Astrocyte (in vitro differentiated cells and primary cell): Measurements from ENCODE around the gene MAPK9. TPM values are rescaled to one million over a fixed set of nuclear protein-coding genes. Genes with fewer than 3 reads are reported as not detected.
"Not testable (repeated sequence)": the region's sequence is repeated elsewhere in the genome, so short reads cannot be mapped to it uniquely, and the experiment has no call there.

Experiments
- DNase-seq: peaks from one replicate; pipeline ENCODE4 v3.0.0-alpha.2; 2010; ENCODE audit warnings: low read depth
- FAIRE-seq: peaks from 2 replicates; lab custom pipeline; 2011; peaks lifted over from hg19 to GRCh38; lab: Jason Lieb, UNC
- H2AFZ ChIP-seq: 2 replicates; pipeline ENCODE4 v1.6.0; 2012; ENCODE audit warnings: low read depth, low read length, inconsistent platforms
- H3K27ac ChIP-seq: 2 replicates; pipeline ENCODE4 v1.5.1; 2011; ENCODE audit warnings: low read depth, low read length, inconsistent platforms
- H3K27me3 ChIP-seq: 2 replicates; pipeline ENCODE4 v1.6.0; 2011; ENCODE audit warnings: low read length, inconsistent platforms; ENCODE audit not compliant: insufficient read depth
- H3K36me3 ChIP-seq: 2 replicates; pipeline ENCODE4 v1.5.1; 2011; ENCODE audit warnings: low read length, inconsistent platforms; ENCODE audit not compliant: insufficient read depth
- H3K4me1 ChIP-seq: 2 replicates; pipeline ENCODE4 v1.5.1; 2011; ENCODE audit warnings: low read length, inconsistent platforms; ENCODE audit not compliant: insufficient read depth
- H3K4me2 ChIP-seq: 2 replicates; pipeline ENCODE4 v1.6.0; 2012; ENCODE audit warnings: low read length, inconsistent platforms
- H3K4me3 ChIP-seq: 2 replicates; pipeline ENCODE4 v1.5.1; 2011; ENCODE audit warnings: low read depth, mild to moderate bottlenecking, low read length, inconsistent platforms; ENCODE audit not compliant: insufficient read depth
- H3K79me2 ChIP-seq: 2 replicates; pipeline ENCODE4 v1.6.0; 2012; ENCODE audit warnings: mild to moderate bottlenecking, low read length, inconsistent platforms; ENCODE audit not compliant: insufficient read depth
- H3K9ac ChIP-seq: 2 replicates; pipeline ENCODE4 v1.6.0; 2012; ENCODE audit warnings: mild to moderate bottlenecking, low read length, inconsistent platforms
- H3K9me3 ChIP-seq: 2 replicates; pipeline ENCODE4 v1.5.1; 2012; ENCODE audit warnings: low read depth, mild to moderate bottlenecking, low read length, inconsistent platforms; ENCODE audit not compliant: insufficient read depth
- H4K20me1 ChIP-seq: 2 replicates; pipeline ENCODE4 v1.6.0; 2012; ENCODE audit warnings: low read length, inconsistent platforms; ENCODE audit not compliant: insufficient read depth
- H3K27ac Mint-ChIP-seq: one replicate; pipeline ENCODE4 v1.8.0; 2021; ENCODE audit warnings: mild to moderate bottlenecking, mixed read lengths; ENCODE audit not compliant: unreplicated experiment
- H3K27me3 Mint-ChIP-seq: one replicate; pipeline ENCODE4 v1.8.0; 2021; ENCODE audit warnings: low read depth, mixed read lengths; ENCODE audit not compliant: unreplicated experiment
- H3K36me3 Mint-ChIP-seq: one replicate; pipeline ENCODE4 v1.8.0; 2021; ENCODE audit warnings: low read depth, mixed read lengths; ENCODE audit not compliant: unreplicated experiment
- H3K4me1 Mint-ChIP-seq: one replicate; pipeline ENCODE4 v1.8.0; 2021; ENCODE audit warnings: low read depth, mixed read lengths; ENCODE audit not compliant: unreplicated experiment
- H3K4me3 Mint-ChIP-seq: one replicate; pipeline ENCODE4 v1.8.0; 2021; ENCODE audit warnings: mild to moderate bottlenecking, moderate library complexity, mixed read lengths; ENCODE audit not compliant: unreplicated experiment
- H3K9me3 Mint-ChIP-seq: one replicate; pipeline ENCODE4 v1.8.0; 2021; ENCODE audit warnings: mild to moderate bottlenecking, mixed read lengths; ENCODE audit not compliant: unreplicated experiment
- CTCF ChIP-seq: IDR thresholded peaks from 2 replicates; pipeline ENCODE4 v1.5.1; 2011; ENCODE audit warnings: low read depth, mild to moderate bottlenecking, inconsistent platforms, low read length, moderate library complexity; ENCODE audit not compliant: insufficient read depth
- EZH2 ChIP-seq: IDR thresholded peaks from 2 replicates; pipeline ENCODE4 v1.6.1; 2012; ENCODE audit warnings: mild to moderate bottlenecking, low read length, inconsistent platforms; ENCODE audit not compliant: insufficient read depth
- total RNA-seq: library from RNA; stranded (reverse); gene quantifications from 2 replicates; pipeline ENCODE4 v1.2.1, GENCODE V29; 2021

The MAPK9 gene
- total RNA-seq, 1 donor from 2014 or later: 34.0 TPM

- Histone ChIP-seq H3K4me2 (no peak overlapping the region), H3K27ac (no peak overlapping the region), H3K36me3 (no peaks in the 10 kb centered on the region), H3K79me2 (no peaks in the 10 kb centered on the region), H2AFZ (no peak overlapping the region), H3K9ac (no peak overlapping the region), H3K27me3 (peaks cover 9% of the 10 kb centered on the region), H4K20me1 (no peaks in the 10 kb centered on the region), H3K4me1 (no peaks in the 10 kb centered on the region), H3K4me3 (no peak overlapping the region), H3K9me3 (peaks cover 18% of the 10 kb centered on the region)
- Mint-ChIP-seq H3K4me1 (no peaks in the 10 kb centered on the region), H3K36me3 (no peaks in the 10 kb centered on the region), H3K27ac (no peak overlapping the region), H3K9me3 (peaks cover 4% of the 10 kb centered on the region), H3K27me3 (peaks cover 42% of the 10 kb centered on the region), H3K4me3 (peak overlapping the region; percentile 20)
- no peak for FAIRE-seq
- DNase-seq: no peak
- no peak for TF ChIP-seq EZH2
These were observed 79.3 kb downstream of the MAPK9 start for GRCh38 chr5:180212363-180213255.

- Histone ChIP-seq H3K79me2 (no peaks in the 10 kb centered on the region), H3K9me3 (peaks cover 17% of the 10 kb centered on the region), H3K36me3 (no peaks in the 10 kb centered on the region), H3K4me3 (no peak overlapping the region), H3K4me2 (no peak overlapping the region), H3K4me1 (no peaks in the 10 kb centered on the region), H3K27ac (no peak overlapping the region), H4K20me1 (no peaks in the 10 kb centered on the region), H2AFZ (no peak overlapping the region), H3K9ac (no peak overlapping the region), H3K27me3 (peaks cover 12% of the 10 kb centered on the region)
- Mint-ChIP-seq H3K36me3 (no peaks in the 10 kb centered on the region), H3K27me3 (peaks cover 45% of the 10 kb centered on the region), H3K4me3 (no peak overlapping the region), H3K4me1 (no peaks in the 10 kb centered on the region), H3K9me3 (peaks cover 4% of the 10 kb centered on the region), H3K27ac (no peak overlapping the region)
- TF ChIP-seq CTCF (no peak), EZH2 (no peak)
- FAIRE-seq (no peak), DNase-seq (no peak)
These were observed 80.2 kb downstream of the MAPK9 start for GRCh38 chr5:180211761-180212035.

- FAIRE-seq (no peak), DNase-seq (no peak)
- Mint-ChIP-seq H3K9me3 (peaks cover 5% of the 10 kb centered on the region), H3K27ac (no peak overlapping the region), H3K36me3 (no peaks in the 10 kb centered on the region), H3K4me1 (no peaks in the 10 kb centered on the region), H3K27me3 (peaks cover 45% of the 10 kb centered on the region), H3K4me3 (no peak overlapping the region)
- peaks cover 14% of the 10 kb centered on the region for H3K27me3 ChIP-seq
- no peak overlapping the region for H2AFZ ChIP-seq
- peaks cover 12% of the 10 kb centered on the region for H3K9me3 ChIP-seq
- no peaks in the 10 kb centered on the region for H3K36me3 ChIP-seq
- no peak overlapping the region for H3K4me2 ChIP-seq
- TF ChIP-seq EZH2 (no peak), CTCF (no peak)
- H4K20me1 ChIP-seq: no peaks in the 10 kb centered on the region
- no peak overlapping the region for H3K9ac ChIP-seq
- no peak overlapping the region for H3K4me3 ChIP-seq
- H3K4me1 ChIP-seq: no peaks in the 10 kb centered on the region
- no peaks in the 10 kb centered on the region for H3K79me2 ChIP-seq
- no peak overlapping the region for H3K27ac ChIP-seq
These were observed 80.7 kb downstream of the MAPK9 start for GRCh38 chr5:180210961-180211760.

- not testable (repeated sequence) for H3K27ac Mint-ChIP-seq, H3K4me2 ChIP-seq, H3K79me2 ChIP-seq, H3K4me1 Mint-ChIP-seq, H2AFZ ChIP-seq, H3K9me3 Mint-ChIP-seq, FAIRE-seq, H3K9me3 ChIP-seq, H3K27ac ChIP-seq, H4K20me1 ChIP-seq, H3K9ac ChIP-seq, DNase-seq, H3K4me3 ChIP-seq, H3K4me1 ChIP-seq, H3K36me3 Mint-ChIP-seq, H3K36me3 ChIP-seq
- peaks cover 14% of the 10 kb centered on the region for H3K27me3 ChIP-seq
- H3K4me3 Mint-ChIP-seq: peak overlapping the region; percentile 70
- H3K27me3 Mint-ChIP-seq: peaks cover 43% of the 10 kb centered on the region
These were observed 81.8 kb downstream of the MAPK9 start for GRCh38 chr5:180210077-180210476.
